Keratinocyte (primary cell): Measurements from ENCODE around the gene GLT1D1. TPM values are rescaled to one million over a fixed set of nuclear protein-coding genes. Genes with fewer than 3 reads are reported as not detected.
A peak's percentile ranks its signal among the peaks of the same experiment; 100 is the strongest.

ENCODE experiments used
- DNase-seq: peaks from one replicate; pipeline ENCODE4 v3.0.0-alpha.2; 2011; ENCODE audit warnings: low read depth, missing footprints, low spot score
- FAIRE-seq: peaks from 2 replicates; lab custom pipeline; 2011; peaks lifted over from hg19 to GRCh38; lab: Jason Lieb, UNC
- H2AFZ ChIP-seq: 2 replicates; pipeline ENCODE4 v1.6.0; 2012; ENCODE audit warnings: low read length, control low read depth, inconsistent platforms; ENCODE audit not compliant: control insufficient read depth
- H3K27ac ChIP-seq: 2 replicates; pipeline ENCODE4 v1.5.1; 2011; ENCODE audit warnings: low read length; ENCODE audit not compliant: control insufficient read depth, insufficient read depth
- H3K27me3 ChIP-seq: 3 replicates; pipeline ENCODE4 v1.6.0; 2011; ENCODE audit warnings: low read length; ENCODE audit not compliant: control insufficient read depth, insufficient read depth; ENCODE audit errors: extremely low read depth
- H3K36me3 ChIP-seq, 2 experiments: 2 replicates in 1 of 2; 3 replicates in 1 of 2; pipeline ENCODE4 v1.5.1; 2011; ENCODE audit warnings: low read length in 2 of 2, mild to moderate bottlenecking in 1 of 2; ENCODE audit not compliant: control insufficient read depth in 2 of 2, insufficient read depth in 2 of 2; ENCODE audit errors: extremely low read depth in 1 of 2
- H3K4me1 ChIP-seq: 3 replicates; pipeline ENCODE4 v1.5.1; 2011; ENCODE audit warnings: low read length; ENCODE audit not compliant: control insufficient read depth, insufficient read depth; ENCODE audit errors: extremely low read depth
- H3K4me2 ChIP-seq: 3 replicates; pipeline ENCODE4 v1.6.0; 2011; ENCODE audit warnings: low read depth, low read length; ENCODE audit not compliant: control insufficient read depth, insufficient read depth; ENCODE audit errors: extremely low read depth
- H3K4me3 ChIP-seq, 3 experiments: fragments of 200-600 bp in 1 of 3; sonication (generic) in 1 of 3; 2 replicates in 2 of 3; 3 replicates in 1 of 3; pipeline ENCODE4 v1.5.1; 2011 to 2016; ENCODE audit warnings: low read length in 3 of 3, mild to moderate bottlenecking in 3 of 3, control low read depth in 2 of 3, inconsistent platforms in 1 of 3, low read depth in 1 of 3, mixed read lengths in 1 of 3, mixed run types in 1 of 3, moderate library complexity in 1 of 3; ENCODE audit not compliant: control insufficient read depth in 2 of 3, insufficient read depth in 2 of 3; ENCODE audit errors: extremely low read depth in 1 of 3
- H3K79me2 ChIP-seq: 2 replicates; pipeline ENCODE4 v1.6.0; 2012; ENCODE audit warnings: low read length; ENCODE audit not compliant: control insufficient read depth, insufficient read depth
- H3K9ac ChIP-seq: 3 replicates; pipeline ENCODE4 v1.6.0; 2011; ENCODE audit warnings: low read length; ENCODE audit not compliant: control insufficient read depth, insufficient read depth; ENCODE audit errors: extremely low read depth
- H3K9me1 ChIP-seq: 3 replicates; pipeline ENCODE4 v1.6.0; 2011; ENCODE audit warnings: low read length; ENCODE audit not compliant: control insufficient read depth, insufficient read depth; ENCODE audit errors: extremely low read depth
- H3K9me3 ChIP-seq: 2 replicates; pipeline ENCODE4 v1.5.1; 2012; ENCODE audit warnings: low read depth, low read length; ENCODE audit not compliant: control insufficient read depth
- H4K20me1 ChIP-seq: 3 replicates; pipeline ENCODE4 v1.6.0; 2011; ENCODE audit warnings: low read length; ENCODE audit not compliant: control insufficient read depth, insufficient read depth; ENCODE audit errors: extremely low read depth
- CTCF ChIP-seq, 3 experiments: IDR thresholded peaks in 1 of 3; conservative IDR thresholded peaks in 1 of 3; optimal IDR thresholded peaks in 1 of 3; 2 replicates in 2 of 3; 3 replicates in 1 of 3; pipeline versions ENCODE3 to v1.5.1; 2011; ENCODE audit warnings: low read length in 3 of 3, mild to moderate bottlenecking in 3 of 3, moderate library complexity in 2 of 3, control low read depth in 1 of 3, inconsistent platforms in 1 of 3; ENCODE audit not compliant: insufficient read depth in 2 of 3; ENCODE audit errors: extremely low read depth in 1 of 3
- EZH2 ChIP-seq: IDR thresholded peaks from one replicate; pipeline ENCODE4 v1.6.1; 2012; ENCODE audit warnings: inconsistent platforms, mild to moderate bottlenecking, low read length, moderate library complexity
- dilution Hi-C: fragments of 300-500 bp; cut with MboI; formaldehyde crosslinking; loops from one replicate; pipeline ENCODE4 v1.7.0; 2020; ENCODE audit warnings: low sequenced_read_pairs; ENCODE audit not compliant: extremely low pct_ligation_motif_present
- polyA plus RNA-seq, 5 experiments: library from polyadenylated mRNA; depleted of rRNA in 3 of 5; stranded (reverse) in 3 of 5; stranded (forward) in 1 of 5; unstranded in 1 of 5; fragments of >200 nt; gene quantifications; 1 replicate in 1 of 5; 2 replicates in 3 of 5; 3 replicates in 1 of 5; pipeline versions ENCODE4 v1.2.1 to v1.2.3, GENCODE V29; 2011 to 2012; ENCODE audit warnings: missing spikeins in 2 of 5, low read depth in 1 of 5, low replicate concordance in 1 of 5

Gene GLT1D1
- polyA plus RNA-seq, 1 donor (not counting 4 experiments of a cell fraction or from before 2014, with no cell fraction given) = not detected

- H3K36me3 ChIP-seq = no peaks in the 10 kb centered on the region
- dilution Hi-C loops = no loop called here
- no peak overlapping the region for H3K4me3 ChIP-seq
- no peaks in the 10 kb centered on the region for H3K4me1 ChIP-seq
- no peak for FAIRE-seq
- H2AFZ ChIP-seq = no peak overlapping the region
- H4K20me1 ChIP-seq = no peaks in the 10 kb centered on the region
- no peak overlapping the region for H3K9ac ChIP-seq
- H3K9me3 ChIP-seq = peaks cover 3% of the 10 kb centered on the region
- no peaks in the 10 kb centered on the region for H3K27me3 ChIP-seq
- H3K27ac ChIP-seq = no peak overlapping the region
- H3K4me2 ChIP-seq = peak overlapping the region; percentile 8
- no peaks in the 10 kb centered on the region for H3K9me1 ChIP-seq
- TF ChIP-seq CTCF (optimal IDR thresholded peaks at IDR 0.05 in 1 of 3, IDR thresholded peaks at IDR 0.05 in 1 of 3, conservative IDR thresholded peaks at IDR 0.05 in 1 of 3; ENCODE audit: extremely low read depth in 1 of 3, insufficient read depth in 2 of 3, low read length in 3 of 3) (no peak), EZH2 (no peak)
- DNase-seq = no peak
- no peaks in the 10 kb centered on the region for H3K79me2 ChIP-seq
Measured at GRCh38 chr12:128940090-128940888, 87.0 kb downstream of the GLT1D1 start.

- Histone ChIP-seq H3K9ac (no peak overlapping the region), H3K36me3 (no peaks in the 10 kb centered on the region), H3K4me2 (no peak overlapping the region), H3K27me3 (no peaks in the 10 kb centered on the region), H2AFZ (no peak overlapping the region), H3K9me1 (no peaks in the 10 kb centered on the region), H4K20me1 (no peaks in the 10 kb centered on the region), H3K4me3 (no peak overlapping the region), H3K4me1 (no peaks in the 10 kb centered on the region), H3K79me2 (no peaks in the 10 kb centered on the region), H3K9me3 (peaks cover 3% of the 10 kb centered on the region), H3K27ac (no peak overlapping the region)
- dilution Hi-C loops = no loop called here
- DNase-seq (no peak), FAIRE-seq (no peak)
- no peak for TF ChIP-seq EZH2
- TF ChIP-seq CTCF (optimal IDR thresholded peaks at IDR 0.05 in 1 of 3, IDR thresholded peaks at IDR 0.05 in 1 of 3, conservative IDR thresholded peaks at IDR 0.05 in 1 of 3; ENCODE audit: extremely low read depth in 1 of 3, insufficient read depth in 2 of 3, low read length in 3 of 3) = no peak
Measured at GRCh38 chr12:128940974-128941373, 87.7 kb downstream of the GLT1D1 start.
